HG03139 (cell line): Measurements from ENCODE around the gene IL17D.

ENCODE experiments used
- ATAC-seq: cut with Tn5 transposase; IDR thresholded peaks from one replicate; pipeline ENCODE4 v1.9.1; 2021; ENCODE audit not compliant: unreplicated experiment

Gene IL17D

DNA sequence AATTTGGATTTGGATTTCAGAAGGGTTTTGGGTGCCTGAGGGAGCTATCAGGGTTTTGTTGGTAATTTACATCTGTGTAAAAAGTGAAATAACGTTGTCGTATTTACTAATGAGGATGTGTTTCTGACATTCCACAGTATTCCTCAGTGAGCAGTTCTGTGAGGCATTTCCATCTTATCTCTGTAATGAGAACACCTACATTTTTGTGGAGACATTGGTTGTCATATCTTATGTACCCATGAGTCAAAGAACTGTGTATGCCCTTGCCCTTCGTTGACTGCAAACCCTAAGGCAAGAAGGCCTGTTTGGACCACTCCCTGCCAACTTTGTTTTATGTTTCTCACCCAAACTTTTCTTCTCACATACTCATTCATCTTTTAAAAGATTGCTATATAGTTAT is 14.2 kb upstream of the IL17D start:
- ATAC-seq = no peak

DNA sequence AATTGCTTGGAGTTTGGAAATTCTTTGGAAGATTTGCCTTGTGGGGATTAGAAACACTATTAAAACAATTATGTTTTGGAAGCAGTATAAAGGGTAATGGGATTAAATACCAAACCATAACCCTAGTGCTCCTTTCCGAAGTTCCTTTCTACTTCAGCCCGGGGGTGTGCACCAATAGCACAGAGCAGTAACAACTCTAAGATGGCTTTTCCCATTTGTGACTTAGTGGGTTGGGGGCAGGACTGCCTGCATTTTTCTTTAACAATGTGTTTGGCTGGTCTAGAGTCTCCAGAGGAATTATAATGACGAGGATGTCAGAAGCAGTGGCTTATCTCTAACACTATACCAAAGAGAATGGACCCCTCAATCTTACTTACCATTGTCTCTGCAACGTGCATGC is 11.9 kb upstream of the IL17D start:
- ATAC-seq = no peak

- ATAC-seq = no peak
These were observed 7.4 kb upstream of the IL17D start for GRCh38 chr13:20696073-20696472.

GRCh38 chr13:20699715-20700114 is 3.8 kb upstream of the IL17D start:
- ATAC-seq = no peak

- no peak for ATAC-seq
These were observed 3.2 kb upstream of the IL17D start for GRCh38 chr13:20700288-20700687.

GRCh38 chr13:20701461-20701860 is 2.0 kb upstream of the IL17D start:
- no peak for ATAC-seq

GRCh38 chr13:20702530-20702914 is 977 bp upstream of the IL17D start:
- ATAC-seq = no peak

- ATAC-seq = peak; percentile 85
These were observed 420 bp downstream of the IL17D start for GRCh38 chr13:20703780-20704458.

GRCh38 chr13:20704459-20705069 is 1.1 kb downstream of the IL17D start:
- no peak for ATAC-seq

DNA sequence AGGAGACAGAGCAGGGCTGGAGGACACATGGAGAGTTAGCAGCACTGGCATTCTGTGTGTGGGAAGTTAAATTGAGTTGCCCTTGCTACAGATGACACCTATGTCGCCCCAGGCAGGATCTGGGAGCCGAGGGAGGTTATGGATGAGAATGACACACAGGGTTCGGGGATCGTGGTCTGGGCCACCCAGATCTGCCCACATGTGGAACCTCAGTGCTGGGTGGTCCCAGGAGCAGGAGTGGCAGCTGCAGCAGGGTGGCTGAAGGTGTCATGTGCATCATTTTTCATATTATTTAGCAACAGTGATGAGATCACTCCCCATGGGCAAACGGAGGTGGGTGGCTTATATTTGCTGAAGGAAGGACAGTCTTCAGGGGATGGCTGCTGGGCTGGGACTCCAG is 3.2 kb downstream of the IL17D start:
- no peak for ATAC-seq

DNA sequence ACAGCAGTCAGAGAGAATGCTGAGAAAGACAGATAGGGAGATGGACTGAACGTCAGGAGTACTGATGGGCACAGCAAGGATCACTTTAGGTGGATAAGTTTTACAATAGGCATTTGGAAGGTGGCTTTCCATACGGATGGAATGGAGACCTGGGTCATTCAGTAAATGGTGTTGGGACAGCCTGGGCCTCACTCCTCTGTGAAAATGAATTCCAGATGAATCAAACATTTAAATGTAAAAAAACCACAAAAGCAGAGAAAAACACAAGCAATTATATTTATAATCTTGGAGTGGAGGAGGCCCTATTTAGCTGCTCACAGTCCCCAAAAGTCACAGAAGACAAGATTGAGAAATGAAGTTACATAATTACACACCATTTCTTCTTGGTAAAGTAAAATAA is 4.7 kb downstream of the IL17D start:
- ATAC-seq = no peak

DNA sequence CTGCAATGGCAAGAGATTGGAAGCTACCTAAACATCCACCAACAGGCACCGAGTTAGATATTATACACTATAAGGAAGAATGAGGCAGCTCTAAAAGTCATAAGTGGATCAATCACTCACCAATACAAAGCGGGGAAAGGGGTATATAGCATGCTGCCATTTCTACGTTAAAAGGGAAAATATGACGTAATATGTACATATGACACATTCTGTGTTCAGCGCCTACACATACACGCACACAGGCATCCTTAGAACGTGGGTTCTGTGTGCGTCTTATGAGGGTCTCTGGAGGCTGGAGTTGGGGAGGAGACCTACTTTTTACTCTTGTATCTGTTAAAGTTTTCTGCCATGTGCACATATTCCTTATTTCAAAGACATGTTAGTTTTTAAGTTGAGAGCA is 5.9 kb downstream of the IL17D start:
- ATAC-seq = no peak

DNA sequence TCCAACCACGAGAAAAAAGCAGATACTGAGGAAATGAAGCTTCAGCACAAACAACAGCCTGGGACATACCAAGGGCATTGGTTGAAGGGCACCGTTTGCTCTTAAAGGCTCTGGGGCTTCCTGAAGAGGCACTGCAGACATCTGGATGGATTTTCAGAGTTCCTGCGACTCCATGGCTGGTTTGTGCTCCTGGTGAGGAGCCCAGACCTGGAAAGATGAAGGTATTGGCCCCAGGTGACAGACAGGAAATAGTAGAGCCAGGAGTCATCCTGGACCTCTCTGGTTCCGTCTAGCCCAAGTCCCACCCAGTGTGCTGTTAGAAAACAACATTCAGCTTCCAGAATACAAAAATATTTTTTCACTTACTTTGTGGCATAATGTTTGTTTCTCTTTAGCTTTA is 6.3 kb downstream of the IL17D start:
- ATAC-seq = no peak

DNA sequence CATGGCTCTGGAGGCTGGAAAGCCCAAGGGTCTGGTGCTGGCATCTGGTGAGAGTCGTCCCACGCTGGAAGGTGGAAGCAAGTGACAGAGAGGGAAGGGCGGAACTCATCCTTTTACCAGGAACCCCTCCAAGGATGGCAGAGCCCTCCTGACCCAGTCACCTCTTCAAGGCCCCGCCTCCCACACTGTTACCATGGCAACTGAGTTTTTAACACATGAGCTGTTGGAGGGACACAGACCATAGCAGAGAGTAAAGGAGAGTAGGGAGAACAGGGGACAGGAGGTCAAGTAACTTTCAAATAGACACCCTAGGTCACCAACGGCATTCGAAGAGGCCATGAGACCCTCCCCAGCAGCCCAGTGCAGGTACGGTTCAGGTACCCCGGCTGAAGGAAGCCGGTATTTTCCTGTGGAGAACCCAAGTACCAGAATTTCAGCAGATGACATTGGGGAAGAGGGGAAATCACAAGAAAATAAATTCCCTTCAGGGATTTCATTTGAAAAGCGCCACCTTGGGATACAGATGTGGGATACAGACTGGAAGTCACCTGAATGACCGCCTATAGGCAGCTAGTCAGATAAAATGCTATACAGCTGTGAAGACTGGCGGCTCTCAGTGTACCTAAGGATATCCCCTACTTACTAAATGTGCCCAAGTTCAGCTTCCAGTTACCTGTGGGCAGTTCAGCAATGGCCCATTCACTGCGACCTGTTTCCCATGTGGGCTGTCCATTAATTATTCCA is 8.0 kb downstream of the IL17D start:
- no peak for ATAC-seq

- no peak for ATAC-seq
These were observed 9.5 kb downstream of the IL17D start for GRCh38 chr13:20713014-20713376.

DNA sequence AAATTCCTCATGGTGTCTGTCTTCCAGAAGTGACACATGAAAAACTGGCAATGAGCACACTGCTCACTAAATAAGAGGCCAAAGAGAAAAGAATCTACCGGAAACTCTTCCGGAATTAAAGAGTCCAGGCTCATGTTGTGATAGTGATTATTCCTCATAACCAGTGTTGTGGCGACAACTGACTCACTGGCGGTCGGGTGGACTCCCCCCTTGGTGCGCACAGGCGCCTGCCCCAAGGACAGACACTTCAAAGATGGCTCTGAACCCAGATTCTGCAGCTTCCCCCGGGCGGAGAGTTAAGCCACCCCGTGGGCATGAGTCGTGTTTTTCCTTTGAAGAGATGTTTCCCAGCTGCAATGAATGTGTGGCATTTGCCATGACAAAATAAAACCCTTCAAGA is 10.3 kb downstream of the IL17D start:
- ATAC-seq = no peak

DNA sequence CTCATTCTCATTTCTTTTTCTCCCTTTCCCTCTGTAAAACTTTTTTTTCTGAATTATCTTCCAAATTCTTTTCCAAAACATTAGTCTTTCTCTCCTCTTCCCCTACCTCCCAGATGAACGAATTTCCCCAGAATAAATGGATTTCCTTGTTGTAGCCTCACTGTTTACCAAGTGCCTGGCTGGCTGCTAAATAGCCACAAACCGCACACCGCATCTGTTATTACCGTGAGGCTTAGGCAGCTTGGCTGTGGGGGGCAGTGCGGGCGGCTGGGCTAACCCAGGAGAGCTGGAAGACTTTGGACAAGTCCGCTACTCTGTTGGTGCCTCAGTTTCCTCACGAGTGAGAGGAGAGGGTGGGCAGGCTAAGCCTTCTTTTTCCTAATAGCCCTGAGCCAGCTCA is 10.7 kb downstream of the IL17D start:
- no peak for ATAC-seq

GRCh38 chr13:20714563-20715329 is 11.2 kb downstream of the IL17D start:
- ATAC-seq = no peak

DNA sequence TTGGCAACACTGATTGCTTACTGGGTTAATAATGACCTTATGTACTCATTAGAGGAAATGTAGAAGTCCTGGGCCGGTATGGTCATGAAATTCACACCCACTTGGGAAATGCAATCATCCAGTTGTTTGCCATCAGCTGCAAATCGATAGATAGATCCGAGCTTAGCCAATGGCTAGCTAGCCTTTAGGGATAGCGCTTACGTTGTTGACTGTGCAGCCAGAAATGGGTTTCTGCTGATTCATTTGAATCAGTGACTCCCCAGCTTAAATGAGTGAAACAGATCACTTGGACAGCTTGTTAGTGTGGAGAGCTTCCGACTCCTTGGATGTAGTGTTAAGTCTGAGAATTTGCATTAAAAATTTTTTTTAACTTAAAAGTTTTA is 11.8 kb downstream of the IL17D start:
- no peak for ATAC-seq

DNA sequence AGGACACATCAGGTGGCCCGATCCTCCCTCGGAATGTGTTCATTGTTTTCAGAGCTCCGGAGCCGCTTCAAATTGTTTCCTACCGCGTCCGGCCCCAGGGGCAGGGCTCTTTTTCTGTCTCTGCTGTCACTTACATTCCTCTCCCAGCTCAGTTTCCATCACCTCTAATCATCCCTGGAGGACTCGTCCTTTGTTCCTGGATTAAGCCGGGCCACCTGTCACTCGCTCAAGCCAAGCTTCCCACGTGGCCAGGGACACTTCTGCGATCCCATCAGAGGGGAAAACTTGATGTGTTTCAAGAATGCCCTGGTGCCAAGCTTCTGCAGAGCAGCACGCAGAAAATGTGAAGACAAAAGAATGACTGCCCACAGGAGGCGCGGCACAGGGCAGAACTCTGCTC is 13.5 kb downstream of the IL17D start:
- ATAC-seq = no peak

DNA sequence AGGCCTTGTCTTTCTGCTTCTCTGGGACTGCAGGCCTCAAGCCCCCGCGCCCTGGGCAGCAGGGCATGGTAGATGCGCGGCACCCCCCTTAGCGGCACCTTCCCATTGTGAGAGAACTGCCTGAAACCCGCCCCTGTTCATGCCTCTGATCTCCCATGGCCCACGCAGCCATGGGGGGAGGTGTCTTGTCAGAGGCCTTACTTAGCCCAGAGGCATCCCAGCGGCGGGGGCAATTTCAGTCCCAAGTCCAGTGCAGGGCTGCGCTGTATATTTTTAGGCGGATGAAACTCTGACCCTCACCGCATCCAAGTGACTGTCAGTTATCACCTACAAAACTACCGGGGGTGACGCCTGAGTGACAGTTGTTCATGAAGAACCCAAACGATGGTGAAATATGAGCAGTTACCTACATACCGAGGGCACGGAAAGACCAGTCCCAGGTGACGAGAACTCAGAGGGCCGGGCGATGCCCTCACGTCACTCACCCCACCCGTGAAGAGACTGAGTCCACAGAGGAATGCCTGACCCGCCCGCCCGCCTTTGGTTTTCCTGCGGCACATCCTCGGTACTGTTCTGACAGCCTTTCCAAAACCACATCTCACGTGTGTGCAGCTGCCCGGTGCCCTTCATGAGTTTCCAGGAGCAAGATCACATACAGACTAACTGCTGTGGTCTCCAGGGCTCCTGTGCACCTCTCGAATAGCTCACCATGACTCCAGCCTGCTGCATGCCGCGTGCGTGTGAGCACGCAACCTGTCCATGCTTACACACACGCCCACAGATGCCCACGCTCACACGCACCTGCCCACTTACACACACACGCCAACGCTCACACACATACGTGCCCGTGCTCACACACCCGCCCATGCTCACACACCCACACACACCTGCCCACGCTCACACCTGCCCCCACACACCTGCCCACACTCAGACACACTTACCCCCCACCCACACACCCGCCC is 14.4 kb downstream of the IL17D start:
- ATAC-seq = no peak
